A549 treated with ZK216348 at 1 μM for 4 hours (cell line): ENCODE results near the gene GABRB3. TPM values are rescaled to one million over a fixed set of nuclear protein-coding genes. Genes with fewer than 3 reads are reported as not detected.

Experiments used
- total RNA-seq: library from RNA; stranded (reverse); fragments of 200-300 nt; extraction: Qiagen RNA extraction; gene quantifications from 5 replicates; pipeline ENCODE4 v1.2.3, GENCODE V29; 2022; ENCODE audit warnings: low read depth

The GABRB3 gene
- 59.9 to 93.0 TPM (median 71.4 TPM) in 5 replicates for total RNA-seq

DNA sequence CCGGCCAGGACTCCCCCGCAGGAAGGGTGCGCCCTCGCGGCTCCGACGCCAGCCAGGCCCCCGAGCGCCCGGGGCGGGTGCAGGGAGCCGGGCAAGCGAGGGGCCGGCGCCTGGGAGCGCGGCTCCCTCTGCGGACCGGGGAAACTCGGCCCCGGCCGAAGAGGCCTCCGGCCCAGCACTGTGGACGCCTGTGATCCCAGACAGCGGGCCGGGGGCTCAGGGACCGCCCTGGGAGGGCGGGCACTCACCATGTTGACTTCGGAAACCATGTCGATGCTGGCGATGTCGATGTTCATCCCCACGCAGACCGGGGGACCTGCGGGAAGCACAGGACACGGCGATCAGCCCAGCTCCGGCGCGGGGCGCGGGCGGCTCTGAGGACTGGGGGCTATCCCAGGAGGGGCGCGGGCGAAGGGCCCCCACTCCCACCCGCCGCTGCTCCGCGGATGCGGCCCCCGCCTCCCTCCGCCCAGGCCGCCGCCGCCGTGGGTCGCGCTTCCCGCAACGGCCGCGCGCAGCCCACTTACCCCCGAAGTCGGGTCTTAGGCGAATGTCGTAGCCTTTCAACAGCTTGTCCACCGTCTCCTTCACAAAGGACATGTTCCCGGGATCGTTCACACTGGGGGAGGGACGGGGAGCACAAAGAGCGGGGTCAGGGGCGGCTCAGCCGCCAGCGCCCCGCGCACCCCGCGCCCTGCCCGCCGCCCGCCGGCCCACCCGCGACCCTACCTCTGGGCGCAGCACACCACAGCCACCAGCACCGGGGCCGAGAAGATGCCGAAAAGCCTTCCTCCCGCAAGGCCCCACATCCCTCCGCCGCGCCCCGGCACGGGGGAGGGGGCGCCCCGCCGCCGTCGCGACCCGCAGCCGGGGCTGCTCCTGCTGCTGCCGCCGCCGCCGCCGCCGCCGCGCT, at the start of gene GABRB3:
GABRB3 (minus strand) TSS at position 913 of the 913 bp plus-strand sequence.

Other genes with a start within 250 kb of the GABRB3 start
- gene GABRA5, start 94.0 kb upstream of the GABRB3 start, total RNA-seq = 84.5 to 124 TPM (median 113 TPM) in 5 replicates
- 0.36 to 1.4 TPM (median 0.42 TPM) in 5 replicates for gene GABRG3, start 198.1 kb upstream of the GABRB3 start, total RNA-seq